ENCODE results near the gene TBC1D1. TPM values are rescaled to one million over a fixed set of nuclear protein-coding genes. Genes with fewer than 3 reads are reported as not detected.

TBC1D1 gene
- total and polyA plus RNA-seq, 2 of the 8 experiments (the other 6 are each of a cell fraction or from before 2014, with no cell fraction given), result 96.9 to 162 TPM

DNA sequence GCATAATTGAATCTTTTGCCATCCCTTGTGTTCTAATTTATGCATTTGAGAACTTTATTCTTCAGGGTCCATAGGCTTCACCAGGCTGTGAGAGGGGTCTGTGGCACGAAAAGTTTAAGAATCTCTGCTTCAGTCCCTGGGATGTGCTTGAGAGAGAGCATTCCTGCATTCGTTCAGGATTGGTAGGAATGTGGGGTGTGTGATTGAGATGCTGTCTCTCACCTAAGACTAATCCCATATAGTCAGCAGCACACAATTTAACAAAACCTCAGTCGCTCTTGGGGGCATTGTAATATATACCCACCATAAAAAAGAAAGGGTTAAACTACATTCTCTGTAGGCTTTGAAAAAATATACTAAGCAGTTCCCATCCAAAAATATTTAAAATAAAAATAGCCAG is 111.0 kb downstream of the TBC1D1 start:
- Histone ChIP-seq H2BK12ac (ENCODE audit: low read depth, low read length) (no peak overlapping the region), H3K4me1 (replicated peaks in 1 of 4; ENCODE audit: control insufficient read depth in 3 of 4, insufficient read depth in 4 of 4, low read length in 3 of 4) (peaks cover 9 to 28% (median 20%) of the 10 kb centered on the region in 4 experiments; a peak in 6 of 7 replicates), H4K91ac (replicated peaks; ENCODE audit: insufficient read length, low read length) (no peak overlapping the region), H3K27me3 (replicated peaks in 1 of 4; ENCODE audit: control insufficient read depth in 3 of 4, extremely low read depth in 1 of 4, insufficient read depth in 3 of 4, low read length in 3 of 4) (no peaks in the 10 kb centered on the region), H3K14ac (ENCODE audit: insufficient read length) (no peak overlapping the region), H3K36me3 (ENCODE audit: control insufficient read depth in 2 of 4, insufficient read depth in 4 of 4, low read length in 3 of 4) (no peaks in the 10 kb centered on the region), H2BK20ac (ENCODE audit: low read length) (no peak overlapping the region), H3K18ac (ENCODE audit: extremely low read depth, low read length) (no peak overlapping the region), H3K4me3 (ENCODE audit: extremely low read depth in 1 of 4, insufficient read depth in 2 of 4, low read depth in 3 of 4, low read length in 4 of 4) (no peak overlapping the region; a peak in 2 of 8 replicates), H2AFZ (ENCODE audit: low read length) (no peak overlapping the region), H3K23ac (ENCODE audit: insufficient read length) (no peak overlapping the region), H3K79me2 (ENCODE audit: control insufficient read depth in 1 of 2, insufficient read depth in 2 of 2, low read length in 2 of 2) (peaks cover 0 to 70% of the 10 kb centered on the region in 2 experiments; a peak in 3 of 4 replicates), H3K27ac (ENCODE audit: low read depth, low read length) (no peak overlapping the region), H4K8ac (ENCODE audit: extremely low read depth, insufficient read depth, low read length) (no peak overlapping the region), H2BK120ac (replicated peaks; ENCODE audit: low read depth, low read length) (no peak overlapping the region), H4K20me1 (replicated peaks in 1 of 2; ENCODE audit: control insufficient read depth in 1 of 2, insufficient read depth in 2 of 2, low read length in 2 of 2) (peaks cover 0 to 2% of the 10 kb centered on the region in 2 experiments), H2BK15ac (ENCODE audit: low read length) (no peak overlapping the region), H2AK5ac (ENCODE audit: low read depth, low read length) (no peak overlapping the region), H3K79me1 (ENCODE audit: low read depth, low read length) (peaks cover 14% of the 10 kb centered on the region; the same call in 1 of the 2 replicates), H2BK5ac (ENCODE audit: low read depth, low read length) (no peak overlapping the region), H3K4me2 (ENCODE audit: insufficient read depth in 1 of 2, low read depth in 2 of 2, low read length in 2 of 2) (0 out of 4 replicates have a peak overlapping the region, but pooled peaks of 1 of the 2 experiments have one; percentile 4), H3K56ac (replicated peaks; ENCODE audit: insufficient read length, low read depth, low read length) (no peak overlapping the region), H3K4ac (replicated peaks; ENCODE audit: insufficient read length, low read depth, low read length) (no peak overlapping the region), H3K23me2 (ENCODE audit: low read depth, low read length) (no peaks in the 10 kb centered on the region), H3K9ac (replicated peaks in 1 of 4; ENCODE audit: extremely low read depth in 1 of 4, low read depth in 3 of 4, low read length in 3 of 4) (no peak overlapping the region), H3K9me3 (ENCODE audit: insufficient read depth in 2 of 2, low read depth in 1 of 2, low read length in 1 of 2) (no peaks in the 10 kb centered on the region), H4K5ac (ENCODE audit: insufficient read length, low read depth, low read length) (no peak overlapping the region)
- WGBS, 2 experiments (ENCODE audit: extremely low coverage in 1 of 2, insufficient coverage in 1 of 2, insufficient read length in 1 of 2, insufficient replicate concordance in 2 of 2, low coverage in 1 of 2, low lambda C conversion rate in 2 of 2, missing lambda C conversion rate in 1 of 2), result 10% methylated on average over 3 of the region's 3 CpGs; no CpG with 5 or more reads in 1 of the 2 experiments
- CTCF ChIA-PET (ENCODE audit: partially characterized antibody), result interaction anchor here (1.0 kb wide), 1 partner anchor 12 kb away, joined by 3 read pairs; no protein-coding TSS in a partner anchor
- POLR2A ChIA-PET (ENCODE audit: partially characterized antibody), result interaction anchor here (3.8 kb wide), 1 partner anchor 25 kb away, joined by 15 read pairs; no protein-coding TSS in a partner anchor
- DNase-seq (ENCODE audit: low read depth in 1 of 2, low spot score in 2 of 2), result no peak
- TF ChIP-seq SP1 (IDR thresholded peaks at IDR 0.05; ENCODE audit: low read depth, low read length), result peak; percentile 47; the same call in 1 of the 2 replicates
- peak; percentile 98 for TF ChIP-seq TEAD4 (IDR thresholded peaks at IDR 0.05; ENCODE audit: low read depth, low read length)
- TF ChIP-seq NANOG (IDR thresholded peaks at IDR 0.05; ENCODE audit: insufficient read depth, low read depth, low read length, poor library complexity, severe bottlenecking), result peak; percentile 55
- 0 out of 3 replicates have a peak, but pooled peaks of 1 of the 2 experiments have one; percentile 6 for TF ChIP-seq EP300 (IDR thresholded peaks at IDR 0.05; ENCODE audit: borderline replicate concordance in 1 of 2, low read depth in 2 of 2, low read length in 2 of 2)
- TF ChIP-seq, protein P1, sequence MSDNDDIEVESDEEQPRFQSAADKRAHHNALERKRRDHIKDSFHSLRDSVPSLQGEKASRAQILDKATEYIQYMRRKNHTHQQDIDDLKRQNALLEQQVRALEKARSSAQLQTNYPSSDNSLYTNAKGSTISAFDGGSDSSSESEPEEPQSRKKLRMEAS (IDR thresholded peaks at IDR 0.05), result no peak
- FAIRE-seq, result peak; percentile 95
